GM10248 (cell line): ENCODE results near the gene CTSD.

Experiments
- CTCF ChIA-PET: fragments of 300-600 bp; sonication (Branson Sonifier 250); formaldehyde crosslinking; extraction: SDS; loops from one replicate; lab custom pipeline; 2021; ENCODE audit warnings: antibody characterized with exemption; lab: Yijun Ruan, JAX
- POLR2A ChIA-PET: fragments of 350-650 bp; sonication (Branson Sonifier 250); formaldehyde crosslinking; extraction: SDS; loops from one replicate; lab custom pipeline; 2020; ENCODE audit warnings: antibody characterized with exemption; lab: Yijun Ruan, JAX
- DNase-seq: peaks from one replicate; pipeline ENCODE4 v3.0.0; 2012; ENCODE audit errors: extremely low spot score
- TF ChIP-seq, protein P1 (sequence below): IDR thresholded peaks from 2 replicates; pipeline ENCODE4 v1.5.1; 2012; ENCODE audit warnings: mild to moderate bottlenecking, low read depth; ENCODE audit errors: extremely low read depth, missing control alignments, control extremely low read depth

Gene CTSD

DNA sequence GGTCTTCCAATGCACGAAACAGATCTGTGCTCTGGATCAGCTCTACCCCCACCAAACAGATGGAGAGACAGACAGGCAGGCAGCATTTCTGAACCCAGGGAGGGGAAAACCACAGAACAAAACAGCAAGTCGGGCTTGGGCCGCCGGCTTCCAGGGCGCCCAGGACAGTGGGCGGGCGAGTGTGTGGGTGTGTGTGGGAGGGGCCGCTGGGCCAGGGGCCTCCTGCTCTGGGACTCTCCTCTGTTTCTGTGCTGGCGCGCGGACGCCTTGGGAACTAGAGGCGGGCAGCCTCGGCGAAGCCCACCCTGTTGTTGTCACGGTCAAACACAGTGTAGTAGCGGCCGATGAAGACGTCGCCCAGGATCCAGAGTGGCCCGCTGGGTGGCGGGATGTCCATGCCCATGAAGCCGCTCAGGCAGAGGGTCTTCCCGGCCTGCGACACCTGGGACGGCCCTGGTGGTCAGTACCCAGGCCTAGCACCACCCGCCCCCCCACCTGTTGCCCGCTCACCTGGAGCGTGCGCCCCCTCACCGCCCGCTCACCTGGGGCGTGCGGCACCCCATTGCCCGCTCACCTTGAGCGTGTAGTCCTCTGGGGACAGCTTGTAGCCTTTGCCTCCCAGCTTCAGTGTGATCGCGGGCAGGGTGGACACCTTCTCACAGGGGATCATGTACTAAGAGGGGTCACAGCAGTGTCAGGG lies 10.3 kb downstream of the CTSD start:
- TF ChIP-seq, protein P1, sequence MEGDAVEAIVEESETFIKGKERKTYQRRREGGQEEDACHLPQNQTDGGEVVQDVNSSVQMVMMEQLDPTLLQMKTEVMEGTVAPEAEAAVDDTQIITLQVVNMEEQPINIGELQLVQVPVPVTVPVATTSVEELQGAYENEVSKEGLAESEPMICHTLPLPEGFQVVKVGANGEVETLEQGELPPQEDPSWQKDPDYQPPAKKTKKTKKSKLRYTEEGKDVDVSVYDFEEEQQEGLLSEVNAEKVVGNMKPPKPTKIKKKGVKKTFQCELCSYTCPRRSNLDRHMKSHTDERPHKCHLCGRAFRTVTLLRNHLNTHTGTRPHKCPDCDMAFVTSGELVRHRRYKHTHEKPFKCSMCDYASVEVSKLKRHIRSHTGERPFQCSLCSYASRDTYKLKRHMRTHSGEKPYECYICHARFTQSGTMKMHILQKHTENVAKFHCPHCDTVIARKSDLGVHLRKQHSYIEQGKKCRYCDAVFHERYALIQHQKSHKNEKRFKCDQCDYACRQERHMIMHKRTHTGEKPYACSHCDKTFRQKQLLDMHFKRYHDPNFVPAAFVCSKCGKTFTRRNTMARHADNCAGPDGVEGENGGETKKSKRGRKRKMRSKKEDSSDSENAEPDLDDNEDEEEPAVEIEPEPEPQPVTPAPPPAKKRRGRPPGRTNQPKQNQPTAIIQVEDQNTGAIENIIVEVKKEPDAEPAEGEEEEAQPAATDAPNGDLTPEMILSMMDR = no peak
- POLR2A ChIA-PET = interaction anchor here (0.6 kb wide), 1 partner anchor 106 kb away, joined by 3 read pairs; no protein-coding TSS in a partner anchor
- DNase-seq = no peak
- CTCF ChIA-PET = no interaction called here

DNA sequence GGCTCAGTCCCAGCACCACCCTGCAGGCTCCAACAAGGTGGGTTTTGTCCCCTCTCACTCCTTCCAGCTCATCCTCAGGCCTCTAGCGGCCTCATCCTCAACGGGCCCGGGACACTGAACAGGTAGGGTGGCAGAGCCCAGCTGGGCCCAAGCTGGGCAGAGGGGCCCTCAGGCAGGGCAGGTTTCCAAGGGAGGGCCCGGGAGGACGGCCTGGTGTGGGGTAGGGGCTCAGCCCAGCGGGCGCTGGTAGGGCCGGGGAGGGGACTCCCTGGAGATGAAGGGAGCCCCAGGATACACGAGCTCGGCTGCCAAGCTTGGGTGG lies 10.9 kb downstream of the CTSD start:
- TF ChIP-seq, protein P1 = no peak
- ChIA-PET POLR2A (no interaction called here), CTCF (no interaction called here)
- DNase-seq = no peak

DNA sequence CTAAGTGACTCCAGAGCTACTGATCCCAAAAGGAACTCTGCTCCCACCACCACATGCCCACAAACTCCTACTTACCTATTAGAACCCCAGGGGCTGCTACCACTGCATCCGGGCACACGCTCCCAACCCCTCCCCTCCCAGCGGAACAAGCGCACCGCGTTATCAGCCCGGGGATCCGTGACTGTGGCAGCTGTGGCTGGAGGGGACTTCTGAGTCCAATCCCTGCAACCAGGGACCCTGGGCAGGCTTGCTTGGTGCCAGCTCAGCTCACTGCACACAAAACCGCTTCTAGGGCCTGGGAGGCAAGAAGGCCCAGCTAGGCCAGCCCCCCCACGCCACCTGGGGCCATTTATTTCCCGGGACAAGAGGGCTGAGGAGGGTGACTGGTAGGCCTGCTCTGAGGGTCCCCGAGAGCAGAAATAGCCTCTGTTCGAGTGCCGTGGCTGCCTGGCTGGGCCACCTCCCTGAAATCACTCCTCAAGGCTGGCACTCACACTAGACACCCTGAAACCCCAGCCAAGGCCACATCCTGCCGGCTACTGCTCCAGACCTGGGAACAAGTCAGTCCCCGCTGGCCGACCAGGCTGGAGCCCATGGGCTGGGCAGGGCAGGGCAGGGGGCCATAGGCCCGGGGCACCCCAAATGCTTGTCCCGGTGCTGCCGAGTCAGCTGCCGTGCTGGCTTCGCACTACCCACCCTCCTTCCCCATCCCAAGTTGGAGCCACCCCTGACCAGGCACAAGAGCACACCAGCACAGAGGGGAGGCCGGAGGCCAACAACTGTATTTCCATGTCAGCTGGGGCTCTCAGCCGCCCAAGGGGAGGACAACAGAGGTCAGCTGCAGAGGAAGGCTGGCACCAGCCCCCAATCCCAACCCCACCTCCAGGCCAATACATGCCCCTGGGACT lies 11.5 kb downstream of the CTSD start:
- TF ChIP-seq, protein P1 = no peak
- ChIA-PET CTCF (interaction anchor here (1.1 to 2.5 kb wide), 3 partner anchors 15 to 248 kb away, joined by 3 to 11 read pairs (median 3); no protein-coding TSS in a partner anchor), POLR2A (no interaction called here)
- no peak for DNase-seq

DNA sequence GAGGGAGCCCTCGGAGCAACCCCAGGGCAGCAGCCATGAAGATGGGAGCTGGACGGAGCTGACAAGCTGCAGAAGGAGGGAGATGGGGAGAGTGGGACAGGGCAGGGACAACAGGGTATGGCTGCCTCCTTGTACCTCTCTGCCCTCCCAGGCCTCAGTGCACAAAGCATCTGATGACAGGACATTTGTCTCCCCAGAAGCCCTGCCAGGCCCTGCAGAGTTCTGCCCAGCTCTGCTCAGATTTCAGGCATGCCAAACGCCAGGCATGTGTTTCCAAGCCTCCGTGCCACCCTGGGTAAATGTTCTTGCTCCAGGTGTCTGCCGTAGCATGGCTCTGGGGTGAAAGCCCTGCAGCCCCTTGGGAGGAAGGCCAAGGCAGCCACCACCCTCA lies 12.2 kb downstream of the CTSD start:
- POLR2A ChIA-PET = no interaction called here

DNA sequence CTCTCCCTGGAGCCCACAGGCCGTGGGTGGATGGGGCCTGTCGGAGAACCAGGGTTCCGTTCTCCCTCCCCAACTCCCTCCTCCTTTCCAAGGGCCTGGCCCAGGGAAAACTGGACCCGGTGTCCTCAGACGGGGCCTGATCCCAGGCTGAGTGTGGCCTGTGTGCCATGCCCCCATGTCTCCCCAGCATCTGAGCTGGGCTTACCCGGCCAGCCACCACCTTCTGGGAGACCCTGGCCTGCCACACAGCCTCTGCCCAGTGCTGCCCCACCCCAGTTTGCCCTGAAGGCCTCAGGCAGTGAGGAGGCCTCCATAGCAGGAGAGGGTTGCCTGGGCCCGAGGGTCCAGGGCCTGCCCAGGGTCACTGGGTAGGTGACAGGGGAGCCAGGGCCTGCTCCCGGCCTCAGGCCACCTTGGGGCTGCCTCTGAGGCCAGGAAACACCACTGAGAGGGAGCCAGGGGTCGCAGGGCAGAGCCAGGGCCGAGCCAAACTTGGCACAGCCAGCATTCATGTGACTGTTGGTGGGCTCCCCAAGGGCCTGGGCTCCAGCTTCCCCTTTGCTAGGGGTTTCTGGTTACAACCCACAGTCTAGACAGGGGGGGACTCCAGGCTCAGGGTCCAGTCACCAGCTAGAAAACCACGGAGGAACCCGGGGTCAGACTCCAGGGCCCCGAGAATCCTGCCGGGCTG lies 12.7 kb downstream of the CTSD start:
- TF ChIP-seq, protein P1 = no peak
- POLR2A ChIA-PET = no interaction called here
- no peak for DNase-seq
- CTCF ChIA-PET = interaction anchor here (1.1 to 2.5 kb wide), 3 partner anchors 16 to 250 kb away, joined by 3 to 11 read pairs (median 3); no protein-coding TSS in a partner anchor

More for the DNA sequence above, 12.2 kb downstream of the CTSD start:
- DNase-seq = no peak
- CTCF ChIA-PET = interaction anchor here (1.1 to 2.5 kb wide), 3 partner anchors 16 to 249 kb away, joined by 3 to 11 read pairs (median 3); no protein-coding TSS in a partner anchor
- TF ChIP-seq, protein P1 = no peak

DNA sequence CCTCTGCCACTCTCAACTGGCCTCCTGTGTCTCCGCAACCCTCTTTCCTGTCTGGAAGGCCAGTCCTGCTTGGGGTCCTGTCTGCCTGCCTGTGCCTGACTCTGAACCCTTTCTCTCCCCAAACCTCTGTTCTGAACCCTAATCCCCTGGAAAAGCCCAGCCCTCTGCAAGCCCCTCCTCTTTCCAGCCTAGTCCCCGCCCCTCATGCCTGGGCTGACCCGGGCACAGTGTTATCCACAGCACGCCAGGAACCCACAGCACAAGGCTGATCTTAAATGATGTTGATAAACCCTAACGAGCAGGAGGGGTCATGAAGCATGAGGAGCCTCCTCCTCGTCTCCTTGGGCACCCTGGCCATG lies 13.3 kb downstream of the CTSD start, which contains the start of gene IFITM10:
Gene IFITM10, minus strand, starts transcription at position 115 of the 359 bp plus-strand sequence. CDS start 153 bp downstream, outside the sequence.
- DNase-seq = no peak
- TF ChIP-seq, protein P1 = no peak
- POLR2A ChIA-PET = no interaction called here
- CTCF ChIA-PET = interaction anchor here (1.4 to 2.5 kb wide), 2 partner anchors 57 to 197 kb away, joined by 3 to 11 read pairs; no protein-coding TSS in a partner anchor
